Right forelimb (tissue), 1 donor: Measurements from ENCODE around the gene OOSP4A.

Experiments
- DNase-seq: peaks from one replicate; pipeline ENCODE4 v3.0.0-alpha.2; 2018

Gene OOSP4A

DNA sequence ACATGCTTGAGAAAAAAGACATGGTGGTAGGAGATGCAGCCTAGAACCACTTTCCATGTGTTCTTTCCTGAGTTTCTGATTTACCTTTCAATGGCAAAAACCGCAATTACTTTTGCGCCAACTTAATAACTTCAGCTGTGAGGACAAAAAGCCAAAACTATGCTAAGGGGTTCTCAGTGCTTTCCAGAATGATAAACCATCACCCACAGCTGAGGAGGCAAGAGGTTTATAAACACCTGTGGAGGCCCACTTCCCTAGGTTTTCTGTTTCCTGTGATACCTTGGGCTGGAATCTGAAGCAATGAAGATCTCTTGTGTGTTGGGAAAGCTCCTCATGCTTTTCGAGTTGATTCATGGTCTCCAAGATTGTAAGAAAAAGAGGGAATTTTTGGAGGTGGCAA lies at the start of gene OOSP4A:
Gene OOSP4A, plus strand, starts transcription at position 301 of the 400 bp plus-strand sequence. Its CDS starts 0 bp downstream, at position 301.
- DNase-seq = no peak

DNA sequence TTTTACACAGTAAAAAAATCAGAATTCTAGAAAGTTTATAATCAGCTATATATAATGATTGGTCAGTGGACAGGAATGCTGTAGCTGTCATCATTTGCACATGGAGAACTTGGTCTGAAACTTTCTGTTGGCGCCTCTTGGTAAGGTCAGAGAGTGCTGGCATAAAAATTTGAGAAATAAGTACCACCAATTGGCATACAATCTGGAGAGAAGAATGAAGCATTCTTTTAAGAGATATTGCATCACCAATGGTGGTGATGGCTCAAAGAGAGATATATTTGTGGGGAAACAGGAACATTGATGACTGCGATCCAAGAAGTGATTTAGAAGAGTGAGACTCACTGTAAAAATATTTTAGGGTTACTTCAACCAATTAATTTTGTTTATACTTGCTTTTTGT lies 45.4 kb upstream of the OOSP4A start:
- DNase-seq = no peak

DNA sequence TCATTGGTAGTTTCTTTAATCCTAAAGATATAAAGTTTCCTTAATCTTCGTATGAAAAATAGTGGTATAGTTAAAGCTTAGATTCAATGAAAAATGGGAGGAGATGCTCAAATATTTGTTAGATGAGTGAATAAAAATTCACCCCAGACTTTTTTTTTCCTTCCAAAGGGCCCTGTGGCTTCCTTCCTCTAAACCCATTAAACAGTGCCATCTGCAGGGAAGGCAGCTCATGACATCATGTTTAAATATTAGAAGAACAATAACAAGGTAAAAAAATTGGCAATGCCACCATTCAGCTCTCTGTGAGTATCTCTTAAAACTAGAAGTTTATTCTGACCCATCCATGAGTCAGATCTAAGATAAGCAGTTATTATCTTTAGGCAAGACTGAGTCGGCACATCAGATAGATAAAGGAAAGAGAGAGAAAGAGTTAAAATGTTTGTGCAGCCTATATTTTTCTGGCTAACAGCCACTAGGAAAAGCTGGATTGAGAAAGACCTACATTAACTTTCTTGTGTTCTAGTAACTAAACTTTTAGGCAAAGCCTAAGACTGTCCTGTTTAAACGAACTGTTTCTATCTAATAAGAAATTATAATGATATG lies 44.7 kb upstream of the OOSP4A start:
- no peak for DNase-seq

DNA sequence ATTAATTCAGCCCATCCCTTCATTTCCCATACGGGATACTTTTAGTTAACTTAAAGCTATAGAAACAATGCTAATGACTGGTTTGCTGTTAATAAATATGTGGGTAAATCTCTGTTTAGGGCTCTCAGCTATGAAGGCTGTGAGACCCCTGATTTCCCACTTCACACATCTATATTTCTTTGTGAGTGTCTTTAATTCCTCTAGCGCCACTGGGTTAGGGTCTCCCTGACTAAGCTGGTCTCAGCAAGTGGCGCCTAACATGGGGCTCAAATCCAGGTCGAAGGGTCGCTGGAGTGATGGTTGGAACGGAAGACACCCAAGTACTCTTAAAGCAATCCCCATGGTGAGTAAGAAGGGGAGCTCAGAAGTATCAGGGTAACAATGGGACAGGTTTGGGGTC lies 40.0 kb upstream of the OOSP4A start:
- no peak for DNase-seq

DNA sequence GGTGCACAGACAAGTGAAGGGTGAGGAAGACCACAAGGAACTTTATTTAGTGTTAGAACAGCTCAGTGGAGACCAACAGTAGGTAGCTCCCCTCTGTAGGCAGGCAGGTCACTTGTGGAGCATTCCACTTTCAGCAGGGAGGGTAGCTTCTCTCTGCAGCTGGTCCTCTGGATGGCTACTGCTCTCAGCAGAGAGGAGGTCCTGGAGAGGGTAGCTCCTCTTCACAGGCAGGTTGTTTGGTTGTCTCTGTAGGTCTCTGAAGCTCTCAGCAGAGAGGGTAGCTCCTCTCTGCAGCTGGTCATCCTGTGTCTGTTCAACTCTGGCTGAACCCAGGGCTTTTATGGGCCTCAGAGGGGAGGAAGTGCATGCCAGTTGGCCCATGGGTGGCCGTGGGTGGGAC lies 32.1 kb upstream of the OOSP4A start:
- no peak for DNase-seq

DNA sequence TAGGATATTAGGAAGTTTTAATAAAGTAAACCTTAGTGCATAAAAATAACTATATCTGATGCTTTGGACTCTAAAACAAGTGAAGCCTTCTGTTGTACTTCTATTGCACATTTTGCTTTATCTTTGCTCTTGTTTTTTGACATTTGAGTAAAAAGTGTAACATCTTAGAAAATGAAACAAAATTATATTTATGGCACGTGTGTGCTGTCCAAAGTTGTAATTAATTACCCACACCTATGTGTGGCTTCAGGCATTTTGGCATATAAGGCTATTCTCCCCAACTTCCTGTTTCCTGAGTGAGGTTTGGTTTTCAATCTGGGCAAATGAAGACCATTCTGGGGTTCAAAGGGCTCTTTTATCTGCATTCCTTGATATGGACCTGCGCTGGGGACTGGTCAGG lies 25.7 kb upstream of the OOSP4A start, which contains the start of gene OOSP1:
Gene OOSP1, plus strand, starts transcription at position 301 of the 400 bp plus-strand sequence. Its CDS starts 23 bp downstream, at position 324.
- no peak for DNase-seq

DNA sequence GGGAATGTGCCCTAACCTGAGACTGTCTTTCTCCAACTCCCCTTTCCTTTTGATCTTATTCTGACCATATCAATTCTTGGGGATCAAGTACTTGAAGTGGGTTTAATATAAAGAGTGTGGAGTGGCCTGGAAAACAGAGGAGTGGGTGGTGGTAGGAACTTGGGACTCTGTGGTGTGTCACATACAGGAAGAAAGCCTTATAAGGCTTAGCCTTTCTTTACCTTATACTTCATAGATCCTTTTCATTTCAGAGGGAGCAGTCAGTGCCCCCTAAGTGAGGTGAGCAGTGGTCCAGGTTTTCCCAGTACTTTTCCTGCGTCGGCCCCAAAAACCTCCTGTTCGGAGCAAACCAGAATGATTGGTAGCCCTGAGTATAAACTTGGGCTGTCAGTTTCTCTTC lies 25.1 kb upstream of the OOSP4A start:
- no peak for DNase-seq

DNA sequence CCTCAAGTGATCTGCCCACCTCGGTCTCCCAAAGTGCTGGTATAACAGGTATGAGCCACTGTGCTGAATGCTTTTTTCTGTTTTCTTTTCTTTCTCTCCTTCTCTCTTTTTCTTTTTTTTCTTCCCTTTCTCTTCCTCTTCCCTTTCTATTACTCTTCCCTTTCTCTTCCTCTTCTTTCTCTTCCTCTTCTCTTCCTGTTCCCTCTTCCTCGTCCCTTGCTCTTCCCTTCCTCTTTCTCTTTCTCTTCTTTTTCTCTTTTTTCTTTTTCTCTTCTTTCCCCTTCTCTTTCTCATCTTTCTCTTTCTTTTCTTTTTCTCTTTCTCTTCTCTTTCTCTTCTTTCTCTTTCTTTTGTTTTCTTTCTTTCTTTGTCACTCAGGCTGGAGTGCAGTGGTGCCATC lies 24.4 kb upstream of the OOSP4A start:
- no peak for DNase-seq

DNA sequence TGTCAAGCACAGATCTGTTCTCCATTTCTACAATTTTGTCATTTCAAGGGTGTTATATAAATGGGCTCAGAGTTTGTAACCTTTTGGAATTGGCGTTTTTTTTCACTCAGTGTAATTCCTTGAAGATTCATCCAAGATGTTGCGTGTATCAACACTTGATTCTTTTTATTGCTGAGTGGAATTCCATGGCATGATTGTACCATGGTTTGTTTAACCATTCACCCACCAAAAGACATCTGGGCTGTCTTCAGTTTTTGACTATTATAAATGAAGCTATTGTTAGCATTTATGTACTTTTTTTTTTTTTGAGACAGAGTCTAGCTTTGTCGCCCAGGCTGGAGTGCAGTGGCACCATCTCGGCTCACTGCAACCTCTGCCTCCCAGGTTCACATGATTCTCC lies 22.7 kb upstream of the OOSP4A start:
- DNase-seq = no peak

DNA sequence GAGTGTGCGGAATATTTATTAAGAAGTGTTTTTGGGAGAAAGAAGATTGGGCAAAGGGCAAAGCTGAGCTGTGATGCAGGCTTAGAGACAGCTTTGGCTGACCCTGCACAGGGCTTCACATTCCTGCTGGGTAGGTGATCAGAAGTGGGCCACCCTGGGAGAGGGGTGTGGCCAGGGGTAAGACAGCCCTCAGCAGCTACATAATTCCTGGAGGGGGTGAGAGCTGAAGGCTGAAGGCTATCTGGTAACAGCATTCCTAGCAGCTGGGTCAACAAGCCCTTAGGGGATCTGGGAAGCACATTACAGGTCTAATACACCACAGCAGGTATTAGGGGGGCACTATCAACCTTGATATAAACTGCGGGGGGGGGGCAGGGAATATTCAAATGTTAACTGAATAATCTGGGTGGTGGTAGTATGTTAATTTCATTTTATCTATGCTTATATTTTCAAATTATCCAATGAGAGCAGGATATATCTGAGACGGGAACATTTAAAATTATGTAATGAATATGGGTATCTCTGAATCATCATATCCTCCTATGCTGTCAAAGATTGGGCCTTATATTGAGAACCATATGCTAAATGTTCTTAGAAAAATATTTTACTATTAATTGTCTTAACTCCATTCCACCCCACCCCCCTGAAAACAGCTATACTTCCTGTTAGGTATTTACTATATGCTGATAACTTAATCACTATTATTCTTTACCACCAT lies 19.7 kb upstream of the OOSP4A start:
- no peak for DNase-seq

DNA sequence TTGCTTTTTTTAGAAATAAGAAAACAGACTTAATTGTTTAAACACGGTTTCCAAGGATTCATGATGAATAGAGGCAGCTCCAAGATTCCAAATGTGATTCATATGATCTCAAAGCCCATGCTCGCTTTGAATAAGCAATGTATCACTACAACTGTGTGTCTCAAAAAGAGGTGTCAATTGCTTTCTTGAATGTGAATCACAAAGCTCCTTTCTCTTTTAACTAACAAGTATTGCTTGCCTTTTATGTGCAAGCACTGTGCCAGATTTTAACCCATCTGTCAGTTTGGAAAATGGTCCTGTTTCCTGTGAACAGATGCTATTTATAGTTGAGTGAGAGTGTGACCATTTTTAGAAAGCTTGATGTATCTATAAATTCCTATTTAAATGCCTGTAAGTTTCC lies 19.1 kb upstream of the OOSP4A start:
- no peak for DNase-seq

DNA sequence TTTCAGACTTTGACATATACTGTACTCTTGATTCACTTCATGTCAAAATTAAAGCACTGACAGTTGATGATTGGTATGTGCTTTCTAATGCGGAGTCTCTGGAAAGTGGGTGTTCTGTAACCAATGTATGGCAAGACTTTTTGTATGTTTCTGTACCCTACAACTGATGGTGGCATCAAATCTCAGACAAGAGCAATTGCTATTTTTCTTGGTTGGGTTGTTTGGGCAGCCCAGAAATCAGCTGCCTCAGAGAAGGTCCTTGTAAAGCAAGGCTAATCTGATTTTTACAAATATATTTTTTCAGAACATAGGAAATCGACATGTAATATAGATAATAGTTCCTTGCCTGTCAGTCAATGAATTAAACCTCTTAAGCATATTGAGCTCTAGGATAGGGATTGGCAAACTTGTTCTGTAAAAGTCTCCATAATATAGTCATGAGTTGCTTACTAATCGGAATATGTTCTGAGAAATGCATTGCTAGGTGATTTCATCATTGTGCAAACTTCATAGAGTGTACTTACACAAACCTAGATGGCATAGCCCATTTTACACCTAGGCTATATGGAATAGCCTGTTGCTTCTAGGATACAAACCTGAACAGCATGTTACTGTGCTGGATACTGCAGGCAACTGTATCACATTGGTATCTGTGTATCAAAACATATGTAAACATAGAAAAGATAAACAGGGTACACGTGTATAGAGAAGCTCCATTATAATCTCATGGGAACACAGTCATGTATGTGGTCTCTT lies 10.2 kb upstream of the OOSP4A start:
- no peak for DNase-seq

DNA sequence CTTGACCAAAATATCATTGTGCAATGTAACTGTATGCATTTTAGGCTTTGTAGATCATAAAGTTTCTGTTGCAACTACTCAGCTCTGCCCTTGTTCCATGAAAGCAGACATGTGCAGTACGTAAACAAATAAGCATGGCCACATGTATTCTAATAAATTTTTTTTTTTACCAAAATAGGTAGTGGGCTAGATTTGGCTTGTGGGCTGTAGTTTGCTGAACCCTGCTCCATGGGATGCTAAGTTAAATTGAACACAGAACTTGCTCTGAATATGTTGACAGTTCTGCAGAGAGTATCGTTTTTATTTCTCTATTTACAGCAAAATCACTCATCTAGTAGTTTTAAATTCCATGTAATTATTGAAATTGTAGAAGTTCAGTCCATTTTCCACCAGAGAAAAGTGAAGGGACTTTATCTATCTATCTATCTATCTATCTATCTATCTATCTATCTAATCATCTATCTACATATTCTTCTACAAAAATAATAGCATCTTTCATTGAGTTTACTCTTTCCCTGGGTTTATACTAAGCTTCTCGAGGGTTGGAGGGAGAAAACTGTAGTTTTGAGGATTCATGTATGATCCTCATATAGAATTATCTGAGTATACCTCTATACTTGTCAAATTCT lies 9.5 kb upstream of the OOSP4A start:
- DNase-seq = no peak

DNA sequence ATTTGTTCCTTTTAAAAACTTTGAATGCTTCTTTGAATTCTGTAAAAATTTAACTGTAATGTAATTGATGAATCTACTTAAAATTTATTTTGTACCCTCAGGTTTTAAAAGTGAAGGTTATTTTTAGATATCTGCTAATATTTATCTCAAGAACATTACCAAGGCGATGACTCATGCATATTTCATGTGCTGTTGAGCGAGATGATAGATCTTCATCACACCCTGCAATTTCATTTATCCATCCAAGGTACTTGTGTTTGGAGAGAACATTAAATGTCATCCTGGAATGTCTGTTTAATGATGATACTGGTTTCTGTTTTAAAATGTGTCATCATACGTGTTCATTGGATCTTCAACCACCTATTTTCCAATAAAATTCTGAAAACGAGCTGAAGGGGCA lies 6.7 kb upstream of the OOSP4A start:
- no peak for DNase-seq

DNA sequence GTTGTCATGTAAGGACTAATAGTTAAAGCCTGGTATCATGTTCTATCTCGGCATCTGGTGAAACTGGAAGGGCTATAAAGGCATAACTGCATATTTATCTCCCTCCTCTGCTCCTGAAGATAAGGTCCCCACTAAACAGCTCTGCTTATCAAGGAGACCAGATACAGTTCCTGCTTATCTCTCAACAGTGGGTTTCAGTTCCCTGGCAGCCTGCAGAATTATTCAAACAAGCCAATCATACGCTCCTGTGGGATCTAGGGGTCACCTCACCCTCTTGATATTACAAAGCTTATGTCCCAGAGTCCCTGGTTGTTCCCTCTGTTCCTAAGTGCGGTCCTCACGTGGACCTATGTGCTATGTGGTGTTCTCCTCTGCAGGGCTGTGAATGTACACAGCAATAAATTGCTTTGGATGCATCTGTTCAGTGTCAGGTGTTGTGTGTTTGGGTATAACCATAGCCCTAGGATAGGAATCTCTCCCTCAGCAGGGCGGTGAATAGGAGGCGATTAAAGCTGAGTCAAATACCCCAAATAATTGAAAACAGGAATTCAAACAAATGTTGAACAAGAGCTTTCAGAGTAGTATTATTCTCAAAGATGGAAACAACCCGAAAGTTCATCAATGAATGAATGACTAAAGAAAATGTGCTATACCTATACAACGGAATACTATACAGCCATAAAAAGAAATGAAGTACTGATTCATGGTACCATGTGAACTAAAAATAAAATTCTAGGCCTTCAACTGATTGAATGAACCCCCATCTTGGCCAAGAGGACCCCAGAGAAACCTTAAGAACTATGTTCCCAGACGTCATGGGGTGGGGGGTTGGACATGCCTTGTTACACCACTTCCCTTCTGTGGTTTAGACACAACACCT lies 3.1 kb upstream of the OOSP4A start:
- DNase-seq = no peak

DNA sequence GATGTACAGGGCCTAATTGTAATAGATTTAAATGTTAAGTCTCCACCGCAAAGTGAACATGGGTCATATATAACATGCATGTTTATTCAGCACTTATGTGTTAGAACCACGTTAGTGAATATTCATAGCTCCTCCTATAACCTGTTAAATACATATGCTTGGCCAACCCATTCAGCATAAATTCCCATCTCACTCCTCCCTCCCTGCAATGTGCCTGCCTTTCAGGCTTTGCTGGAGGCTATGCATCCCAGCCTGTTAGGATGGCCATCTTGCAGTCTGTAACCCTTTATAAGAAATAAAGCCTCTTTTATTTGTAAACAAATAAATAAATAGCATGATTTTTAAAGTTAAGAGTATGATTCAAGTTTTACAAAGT lies 1.7 kb upstream of the OOSP4A start:
- DNase-seq = no peak

DNA sequence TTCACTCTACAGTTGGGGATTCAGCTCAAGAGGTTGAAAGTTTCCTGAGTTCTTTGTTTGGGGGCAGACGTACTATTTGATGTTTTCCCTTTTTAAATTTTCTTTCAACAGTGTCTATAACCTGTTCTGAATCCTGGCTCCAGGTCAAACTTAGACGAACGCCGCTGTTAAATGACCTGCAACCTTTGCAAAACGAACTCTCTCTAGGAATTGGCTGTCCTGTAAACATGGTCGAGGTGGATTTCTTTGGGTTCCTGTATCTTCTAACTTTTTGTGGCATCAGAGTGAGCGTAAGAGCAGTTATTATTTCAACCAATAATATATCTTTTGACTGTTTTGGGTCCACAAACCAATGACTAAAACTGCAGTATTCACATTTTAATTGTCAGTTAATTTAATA lies 1.6 kb downstream of the OOSP4A start:
- DNase-seq = no peak

DNA sequence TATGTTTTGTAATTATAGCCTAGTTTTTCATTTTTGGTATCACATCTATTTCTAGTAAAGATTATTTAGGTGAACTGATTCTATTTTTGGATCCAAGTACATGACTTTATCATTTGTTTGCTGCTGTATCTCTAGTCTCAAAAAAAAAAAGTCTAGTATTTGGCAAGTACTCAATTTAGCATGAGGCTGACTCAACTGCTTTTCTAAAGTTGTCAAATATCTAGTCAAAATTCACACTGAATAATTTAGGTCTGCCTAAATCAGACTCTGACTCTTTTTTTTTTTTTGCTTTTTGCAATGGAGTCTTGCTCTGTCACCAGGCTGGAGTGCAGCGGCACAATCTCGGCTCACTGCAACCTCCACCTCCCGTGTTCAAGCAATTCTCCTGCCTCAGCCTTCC lies 2.4 kb downstream of the OOSP4A start:
- no peak for DNase-seq

DNA sequence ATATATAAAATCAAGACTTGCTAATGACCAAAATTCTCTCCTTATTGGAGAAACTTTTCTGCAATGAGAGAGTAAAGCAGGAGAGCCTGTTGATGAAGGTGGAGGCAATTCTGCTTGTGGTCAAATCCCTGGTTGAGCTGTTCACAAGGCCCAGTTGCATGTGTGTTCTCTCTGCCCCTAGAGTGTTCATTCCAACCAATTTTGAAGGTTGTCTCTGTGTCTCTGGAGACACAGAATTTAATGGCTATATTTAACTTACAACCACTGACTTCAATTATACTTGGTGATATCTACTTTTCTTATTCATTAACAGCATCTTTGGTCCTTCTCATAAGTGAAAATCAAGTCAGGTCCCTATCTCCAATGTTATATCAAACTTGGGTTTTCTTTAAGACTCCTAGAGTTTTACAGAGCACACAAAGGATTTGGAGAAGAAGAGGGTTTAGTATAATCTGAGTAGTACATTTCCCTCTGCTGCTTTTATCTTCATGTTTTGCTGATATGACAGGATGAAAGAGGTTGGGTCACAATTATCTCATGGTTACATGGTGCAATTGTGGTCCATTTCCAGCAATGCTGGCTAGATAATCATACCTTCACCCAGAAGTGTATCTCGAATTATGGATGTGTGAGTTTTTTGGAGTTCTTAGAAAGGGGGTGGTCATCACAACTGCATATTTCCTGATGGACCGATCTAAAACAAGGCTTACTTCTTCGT lies 4.0 kb downstream of the OOSP4A start:
- DNase-seq = no peak

DNA sequence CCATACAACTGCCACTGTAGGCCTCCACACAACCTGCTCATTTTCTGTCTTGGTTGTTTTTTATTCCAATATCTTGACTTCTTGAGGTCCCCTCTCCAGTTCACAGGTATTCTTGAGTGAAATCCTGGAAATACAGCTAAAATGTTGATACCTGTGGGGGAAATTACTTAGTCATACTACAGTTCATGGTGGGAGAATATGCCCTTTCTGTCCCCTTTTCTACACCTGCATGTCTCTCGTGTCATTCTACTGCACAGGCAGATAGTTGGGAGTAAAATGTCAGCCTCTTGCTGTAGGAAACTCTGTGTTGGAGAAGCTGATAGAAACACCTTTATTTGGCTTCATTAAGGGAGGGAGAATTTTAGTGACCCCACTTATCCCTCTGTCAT lies 4.6 kb downstream of the OOSP4A start:
- DNase-seq = no peak

DNA sequence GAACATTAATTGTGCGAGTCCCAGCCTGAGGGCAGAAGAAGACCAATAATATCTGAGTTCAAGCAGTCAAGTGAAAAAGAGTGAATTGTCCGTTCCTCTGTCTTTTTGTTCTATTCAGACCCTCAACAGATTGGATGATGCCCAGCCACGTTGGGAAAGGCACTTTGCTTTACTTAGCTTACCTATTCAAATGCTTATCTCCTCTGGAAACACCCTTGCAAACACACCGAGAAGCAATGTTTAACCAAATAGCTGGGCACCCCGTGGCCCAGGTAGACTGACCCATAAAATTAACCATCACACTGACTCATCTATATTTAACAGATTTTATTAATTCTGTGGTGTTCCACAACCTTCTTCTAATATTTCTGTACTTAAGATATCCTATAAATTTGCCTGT lies 9.3 kb downstream of the OOSP4A start:
- no peak for DNase-seq
